Measurements from ENCODE around the gene SMAD2.
A peak's percentile ranks its signal among the peaks of the same experiment; 100 is the strongest.

DNA sequence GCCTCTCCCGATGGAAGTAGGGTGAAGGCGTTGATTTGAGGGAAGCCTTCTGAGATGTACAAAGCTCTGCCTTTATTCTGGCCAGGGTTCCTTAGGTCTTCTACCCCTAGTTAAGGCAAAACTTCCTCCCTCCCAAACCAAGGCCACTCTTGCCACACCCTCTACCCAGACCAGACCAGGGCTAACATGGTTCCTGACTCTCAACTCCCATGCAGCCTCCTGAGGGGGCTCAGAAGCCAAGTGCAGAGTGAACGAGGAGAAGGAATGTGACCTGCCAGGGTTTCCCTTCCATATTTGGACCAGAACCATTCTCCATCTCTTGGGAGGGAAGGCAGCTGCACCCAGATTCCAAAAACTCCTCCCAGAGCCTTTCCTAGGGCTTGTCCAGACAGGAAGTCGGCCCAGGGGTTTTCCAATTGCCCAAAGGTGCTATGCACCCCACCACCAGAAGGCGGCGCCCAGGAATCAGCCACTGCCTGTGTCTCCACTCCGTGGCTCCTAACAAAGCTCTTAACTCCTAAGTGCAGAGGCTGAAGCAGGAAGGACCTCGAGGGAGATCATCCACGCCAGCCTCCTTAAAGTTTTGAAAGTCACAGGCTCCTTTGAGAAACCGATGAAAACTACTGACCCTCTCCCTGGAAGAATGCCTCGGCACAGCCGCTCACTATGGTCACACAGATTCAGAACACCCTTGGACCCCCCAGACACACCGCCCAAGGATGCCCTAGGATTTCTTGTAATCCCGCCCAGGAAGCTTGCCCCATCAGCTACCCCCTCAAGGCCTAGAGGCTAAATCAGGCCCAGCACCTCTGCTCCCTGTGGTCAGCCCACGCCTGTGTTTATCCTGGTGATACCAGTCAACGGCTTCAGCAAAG, 157.8 kb downstream of the SMAD2 start:
- TF ChIP-seq, protein P1, sequence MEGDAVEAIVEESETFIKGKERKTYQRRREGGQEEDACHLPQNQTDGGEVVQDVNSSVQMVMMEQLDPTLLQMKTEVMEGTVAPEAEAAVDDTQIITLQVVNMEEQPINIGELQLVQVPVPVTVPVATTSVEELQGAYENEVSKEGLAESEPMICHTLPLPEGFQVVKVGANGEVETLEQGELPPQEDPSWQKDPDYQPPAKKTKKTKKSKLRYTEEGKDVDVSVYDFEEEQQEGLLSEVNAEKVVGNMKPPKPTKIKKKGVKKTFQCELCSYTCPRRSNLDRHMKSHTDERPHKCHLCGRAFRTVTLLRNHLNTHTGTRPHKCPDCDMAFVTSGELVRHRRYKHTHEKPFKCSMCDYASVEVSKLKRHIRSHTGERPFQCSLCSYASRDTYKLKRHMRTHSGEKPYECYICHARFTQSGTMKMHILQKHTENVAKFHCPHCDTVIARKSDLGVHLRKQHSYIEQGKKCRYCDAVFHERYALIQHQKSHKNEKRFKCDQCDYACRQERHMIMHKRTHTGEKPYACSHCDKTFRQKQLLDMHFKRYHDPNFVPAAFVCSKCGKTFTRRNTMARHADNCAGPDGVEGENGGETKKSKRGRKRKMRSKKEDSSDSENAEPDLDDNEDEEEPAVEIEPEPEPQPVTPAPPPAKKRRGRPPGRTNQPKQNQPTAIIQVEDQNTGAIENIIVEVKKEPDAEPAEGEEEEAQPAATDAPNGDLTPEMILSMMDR (IDR thresholded peaks at IDR 0.05; ENCODE audit: low read length) = peak; percentile 87
- TF ChIP-seq EZH2 (optimal IDR thresholded peaks at IDR 0.05; ENCODE audit: low read depth, low read length) (no peak), EZH2phosphoT487 (IDR thresholded peaks at IDR 0.05; ENCODE audit: low read length) (no peak)
